Measurements from ENCODE around the gene FADS3.

DNA sequence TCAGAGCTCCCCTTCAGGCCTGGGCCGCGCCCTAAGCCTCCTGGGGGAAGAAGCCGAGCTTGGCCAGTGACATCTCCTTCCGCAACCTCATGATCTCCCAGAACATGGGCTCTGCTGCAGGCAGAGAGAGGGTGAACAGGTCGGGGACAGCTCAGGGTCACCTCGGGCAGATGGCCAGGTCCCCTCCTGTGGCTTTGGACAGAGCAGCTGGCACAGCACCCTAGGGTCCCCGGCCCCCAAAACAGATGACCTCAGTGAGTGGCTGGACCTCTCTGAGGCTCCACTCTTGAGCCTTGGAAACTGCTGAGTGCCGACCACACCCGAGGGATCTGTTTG is 6.9 kb upstream of the FADS3 start:
- TF ChIP-seq, protein P1, sequence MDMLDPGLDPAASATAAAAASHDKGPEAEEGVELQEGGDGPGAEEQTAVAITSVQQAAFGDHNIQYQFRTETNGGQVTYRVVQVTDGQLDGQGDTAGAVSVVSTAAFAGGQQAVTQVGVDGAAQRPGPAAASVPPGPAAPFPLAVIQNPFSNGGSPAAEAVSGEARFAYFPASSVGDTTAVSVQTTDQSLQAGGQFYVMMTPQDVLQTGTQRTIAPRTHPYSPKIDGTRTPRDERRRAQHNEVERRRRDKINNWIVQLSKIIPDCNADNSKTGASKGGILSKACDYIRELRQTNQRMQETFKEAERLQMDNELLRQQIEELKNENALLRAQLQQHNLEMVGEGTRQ (IDR thresholded peaks at IDR 0.05; ENCODE audit: low read depth, low read length) = no peak
- TF ChIP-seq, protein P2, sequence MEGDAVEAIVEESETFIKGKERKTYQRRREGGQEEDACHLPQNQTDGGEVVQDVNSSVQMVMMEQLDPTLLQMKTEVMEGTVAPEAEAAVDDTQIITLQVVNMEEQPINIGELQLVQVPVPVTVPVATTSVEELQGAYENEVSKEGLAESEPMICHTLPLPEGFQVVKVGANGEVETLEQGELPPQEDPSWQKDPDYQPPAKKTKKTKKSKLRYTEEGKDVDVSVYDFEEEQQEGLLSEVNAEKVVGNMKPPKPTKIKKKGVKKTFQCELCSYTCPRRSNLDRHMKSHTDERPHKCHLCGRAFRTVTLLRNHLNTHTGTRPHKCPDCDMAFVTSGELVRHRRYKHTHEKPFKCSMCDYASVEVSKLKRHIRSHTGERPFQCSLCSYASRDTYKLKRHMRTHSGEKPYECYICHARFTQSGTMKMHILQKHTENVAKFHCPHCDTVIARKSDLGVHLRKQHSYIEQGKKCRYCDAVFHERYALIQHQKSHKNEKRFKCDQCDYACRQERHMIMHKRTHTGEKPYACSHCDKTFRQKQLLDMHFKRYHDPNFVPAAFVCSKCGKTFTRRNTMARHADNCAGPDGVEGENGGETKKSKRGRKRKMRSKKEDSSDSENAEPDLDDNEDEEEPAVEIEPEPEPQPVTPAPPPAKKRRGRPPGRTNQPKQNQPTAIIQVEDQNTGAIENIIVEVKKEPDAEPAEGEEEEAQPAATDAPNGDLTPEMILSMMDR (conservative IDR thresholded peaks at IDR 0.05; ENCODE audit: low read depth, low read length) = no peak
- TF ChIP-seq POLR2A (IDR thresholded peaks at IDR 0.05; ENCODE audit: low read depth, low read length) = no peak
- TF ChIP-seq CHD1 (IDR thresholded peaks at IDR 0.05; ENCODE audit: low read depth, low read length) = no peak
- no peak for TF ChIP-seq FOS (IDR thresholded peaks at IDR 0.05; ENCODE audit: low read depth, low read length)
- TF ChIP-seq SMC3 (IDR thresholded peaks at IDR 0.05; ENCODE audit: low read depth, low read length) = no peak
- no peak for TF ChIP-seq NFE2L2 (IDR thresholded peaks at IDR 0.05; ENCODE audit: low read depth, low read length)
- TF ChIP-seq MAZ (IDR thresholded peaks at IDR 0.05; ENCODE audit: borderline replicate concordance, low read depth, low read length) = no peak
- no peak for TF ChIP-seq RCOR1 (IDR thresholded peaks at IDR 0.05; ENCODE audit: insufficient replicate concordance, low read length)
- TF ChIP-seq, protein P3, sequence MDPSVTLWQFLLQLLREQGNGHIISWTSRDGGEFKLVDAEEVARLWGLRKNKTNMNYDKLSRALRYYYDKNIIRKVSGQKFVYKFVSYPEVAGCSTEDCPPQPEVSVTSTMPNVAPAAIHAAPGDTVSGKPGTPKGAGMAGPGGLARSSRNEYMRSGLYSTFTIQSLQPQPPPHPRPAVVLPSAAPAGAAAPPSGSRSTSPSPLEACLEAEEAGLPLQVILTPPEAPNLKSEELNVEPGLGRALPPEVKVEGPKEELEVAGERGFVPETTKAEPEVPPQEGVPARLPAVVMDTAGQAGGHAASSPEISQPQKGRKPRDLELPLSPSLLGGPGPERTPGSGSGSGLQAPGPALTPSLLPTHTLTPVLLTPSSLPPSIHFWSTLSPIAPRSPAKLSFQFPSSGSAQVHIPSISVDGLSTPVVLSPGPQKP (IDR thresholded peaks at IDR 0.05; ENCODE audit: borderline replicate concordance, low read depth, low read length) = no peak
